ENCODE results near the gene WDR89.

DNA sequence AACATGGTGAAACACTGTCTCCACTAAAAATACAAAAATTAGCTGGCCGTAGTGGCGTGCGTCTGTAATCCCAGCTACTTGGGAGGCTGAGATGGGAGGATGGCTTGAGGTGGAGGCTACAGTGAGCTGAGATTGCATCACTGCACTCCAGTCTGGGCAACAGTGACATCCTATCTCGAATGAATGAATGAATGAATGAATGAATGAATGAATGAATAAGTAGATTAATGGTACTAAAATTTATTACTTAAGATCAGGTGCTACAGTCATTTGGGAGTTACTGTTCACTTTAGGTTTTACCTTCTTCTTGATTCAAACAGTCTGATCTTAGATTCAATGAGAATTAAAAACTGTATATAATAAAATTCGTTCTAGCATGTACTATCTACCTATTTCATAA lies 31.6 kb upstream of the WDR89 start:
- TF ChIP-seq GABPA (IDR thresholded peaks at IDR 0.05 in 1 of 2, conservative IDR thresholded peaks at IDR 0.05 in 1 of 2) (no peak), CTCF (IDR thresholded peaks at IDR 0.05; ENCODE audit: low read depth, low read length, missing input control) (no peak)

Data from liver (tissue), 3 donors.